ENCODE data around the gene TRPC3.

DNA sequence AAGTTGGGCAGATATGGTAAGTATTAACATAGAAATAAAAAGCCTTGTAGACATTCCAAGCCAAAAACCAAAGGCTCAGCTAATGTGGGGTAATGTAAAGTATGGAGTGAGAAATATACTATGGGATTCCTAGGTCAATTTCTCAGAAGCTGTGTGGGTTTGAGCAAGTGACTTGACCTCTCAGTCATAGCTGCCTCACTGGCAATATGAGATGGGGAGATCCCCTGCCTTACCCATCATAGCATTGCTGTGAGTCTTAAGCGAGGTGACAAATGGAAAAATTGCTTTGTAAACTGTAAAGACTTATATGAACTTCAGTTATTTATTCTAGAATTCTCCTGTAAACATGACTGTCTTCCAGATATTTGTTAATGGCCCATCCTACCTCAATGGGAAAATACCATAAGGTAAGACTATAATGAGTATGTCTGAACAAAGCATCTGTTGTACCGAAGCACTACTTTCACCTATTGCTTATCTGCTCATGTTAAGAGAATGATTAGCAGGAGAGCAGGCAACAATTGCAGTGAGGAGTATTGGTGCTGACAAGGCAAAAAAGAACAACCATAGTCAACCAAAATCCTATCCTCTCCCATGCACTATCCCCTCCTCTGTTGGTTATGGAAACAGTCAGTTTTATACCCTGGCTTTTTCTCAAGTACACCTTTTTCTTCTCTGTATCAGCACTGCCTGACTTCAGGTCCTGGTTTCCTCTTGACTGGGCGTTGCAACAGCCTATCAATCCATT lies 44.1 kb upstream of the TRPC3 start:
- TF ChIP-seq CTCF (IDR thresholded peaks at IDR 0.05), result no peak
- no peak for TF ChIP-seq ZFX (IDR thresholded peaks at IDR 0.05; ENCODE audit: borderline replicate concordance)
